GM12878 (cell line): Measurements from ENCODE around the gene PNLIPRP2. TPM values are rescaled to one million over a fixed set of nuclear protein-coding genes. Genes with fewer than 3 reads are reported as not detected.

Source experiments
- ATAC-seq: fragments of 200-7000 bp; cut with Tn5 transposase; 3 replicates; pipeline ENCODE4 v1.9.1; 2020; ENCODE audit warnings: mild to moderate bottlenecking, moderate library complexity
- BruUV-seq: library from RNA; stranded (reverse); fragments of 400-500 nt; replicated peaks from 2 replicates; lab custom pipeline; 2021; lab: Mats Ljungman, UMichigan
- CTCF ChIA-PET: fragments of 300-600 bp; sonication (Branson Sonifier 250); formaldehyde crosslinking; extraction: SDS; loops from one replicate; lab custom pipeline; 2021; ENCODE audit warnings: inconsistent platforms; lab: Yijun Ruan, JAX
- POLR2A ChIA-PET: fragments of 350-600 bp; formaldehyde crosslinking; extraction: SDS; loops from one replicate; lab custom pipeline; 2021; ENCODE audit warnings: inconsistent platforms; lab: Charles Lee
- RAD21 ChIA-PET: fragments of 300-600 bp; sonication (Branson Sonifier 250); formaldehyde crosslinking; loops from one replicate; lab custom pipeline; 2023; ENCODE audit warnings: antibody characterized with exemption; ENCODE audit not compliant: unreplicated experiment; lab: Charles Lee
- SMC1A ChIA-PET: fragments of 300-600 bp; sonication (Branson Sonifier 250); formaldehyde crosslinking; loops from one replicate; lab custom pipeline; 2023; ENCODE audit not compliant: unreplicated experiment, uncharacterized antibody; lab: Charles Lee
- DNase-seq: peaks from one replicate; pipeline ENCODE4 v3.0.0-alpha.2; 2011; ENCODE audit warnings: low read depth, low spot score
- FAIRE-seq: peaks from 3 replicates; lab custom pipeline; 2011; peaks lifted over from hg19 to GRCh38; lab: Jason Lieb, UNC
- H2AFZ ChIP-seq: 2 replicates; pipeline ENCODE4 v1.6.0; 2011; ENCODE audit warnings: low read depth, low read length, control low read depth; ENCODE audit not compliant: control insufficient read depth
- H3K27ac ChIP-seq: 2 replicates; pipeline ENCODE4 v1.5.1; 2011; ENCODE audit warnings: control low read depth; ENCODE audit not compliant: control insufficient read depth, insufficient read depth
- H3K27me3 ChIP-seq, 2 experiments: replicated peaks in 1 of 2; 2 replicates each; pipeline versions ENCODE4 v1.6.0 to v1.6.1; 2011; ENCODE audit warnings: low read length in 1 of 2; ENCODE audit not compliant: control insufficient read depth in 2 of 2, insufficient read depth in 2 of 2
- H3K36me3 ChIP-seq, 2 experiments: 2 replicates each; pipeline ENCODE4 v1.5.1; 2011; ENCODE audit warnings: low read length in 1 of 2; ENCODE audit not compliant: control insufficient read depth in 2 of 2, insufficient read depth in 2 of 2
- H3K4me1 ChIP-seq: 2 replicates; pipeline ENCODE4 v1.6.1; 2011; ENCODE audit warnings: mild to moderate bottlenecking, low read length, moderate library complexity, mixed read lengths; ENCODE audit not compliant: control insufficient read depth, insufficient read depth
- H3K4me2 ChIP-seq: 2 replicates; pipeline ENCODE4 v1.6.0; 2011; ENCODE audit warnings: control low read depth; ENCODE audit not compliant: control insufficient read depth, insufficient read depth
- H3K4me3 ChIP-seq: fragments of 200-600 bp; sonication (generic); 2 replicates; pipeline ENCODE4 v1.5.1; 2016
- H3K79me2 ChIP-seq: 2 replicates; pipeline ENCODE4 v1.6.0; 2011; ENCODE audit warnings: low read length; ENCODE audit not compliant: control insufficient read depth, insufficient read depth
- H3K9ac ChIP-seq: 2 replicates; pipeline ENCODE4 v1.8.0; 2011; ENCODE audit warnings: low read length, control low read depth, mixed read lengths; ENCODE audit not compliant: control insufficient read depth, insufficient read depth
- H3K9me3 ChIP-seq: replicated peaks from 3 replicates; pipeline ENCODE4 v1.5.1; 2011; ENCODE audit warnings: mild to moderate bottlenecking, low read length; ENCODE audit not compliant: control insufficient read depth, insufficient read depth
- H4K20me1 ChIP-seq: 2 replicates; pipeline ENCODE4 v1.6.0; 2011; ENCODE audit not compliant: control insufficient read depth, insufficient read depth
- HDAC2 ChIP-seq: fragments of 200-600 bp; sonication (generic); IDR thresholded peaks from 2 replicates; pipeline ENCODE4 v1.6.1; 2017
- KDM1A ChIP-seq: fragments of 200-600 bp; sonication (generic); IDR thresholded peaks from 2 replicates; pipeline ENCODE4 v1.6.1; 2016; ENCODE audit warnings: borderline replicate concordance
- MTA2 ChIP-seq: fragments of 450-650 bp; IDR thresholded peaks from 2 replicates; pipeline ENCODE4 v1.6.1; 2016; ENCODE audit warnings: low read depth, mild to moderate bottlenecking, moderate library complexity
- NRF1 ChIP-seq: conservative IDR thresholded peaks from 2 replicates; pipeline ENCODE4 v1.6.1; 2011; ENCODE audit warnings: mild to moderate bottlenecking, low read depth, low read length, improper control_type of control experiment
- PML ChIP-seq: IDR thresholded peaks from 2 replicates; pipeline ENCODE4 v1.6.1; 2012; ENCODE audit warnings: low read length, inconsistent platforms
- RBBP5 ChIP-seq: fragments of 200-600 bp; sonication (generic); conservative IDR thresholded peaks from 2 replicates; pipeline ENCODE4 v1.6.1; 2016
- WRNIP1 ChIP-seq: IDR thresholded peaks from 2 replicates; pipeline ENCODE4 v1.6.1; 2011; ENCODE audit warnings: low read depth, low read length, improper control_type of control experiment, borderline replicate concordance
- ZNF384 ChIP-seq: IDR thresholded peaks from 2 replicates; pipeline ENCODE4 v1.6.1; 2012; ENCODE audit warnings: low read depth, mild to moderate bottlenecking, low read length, improper control_type of control experiment, borderline replicate concordance
- WGBS: methylation state at CpG from one replicate; pipeline ENCODE4 v1.1.6; 2016; ENCODE audit warnings: low lambda C conversion rate; ENCODE audit not compliant: insufficient replicate concordance, insufficient coverage; ENCODE audit errors: missing lambda C conversion rate; 5-methylcytosine and 5-hydroxymethylcytosine counted together
- in situ Hi-C: fragments of 300-500 bp; cut with MboI; formaldehyde crosslinking; loops from 9 replicates; pipeline ENCODE4 v1.14.3; 2018; ENCODE audit warnings: mixed read lengths
- intact Hi-C: fragments of 100-400 bp; cut with micrococcal nuclease; formaldehyde crosslinking; loops from one replicate; pipeline ENCODE4 v1.14.2; 2022; ENCODE audit not compliant: unreplicated experiment
- polyA plus RNA-seq, 11 experiments: library from polyadenylated mRNA; depleted of rRNA in 4 of 11; unstranded in 6 of 11; stranded (reverse) in 5 of 11; fragments of >200 nt; fragmentation: Nextera tagmentation in 4 of 11; fragmentation: Illumina TruSeq in 1 of 11; extraction: Ambion mirVana in 4 of 11; extraction: Trizol in 1 of 11; gene quantifications; 1 replicate in 1 of 11; 2 replicates in 10 of 11; pipeline versions ENCODE4 v1.2.1 to v1.2.3, GENCODE V29; 2011 to 2016; ENCODE audit warnings: inconsistent platforms in 2 of 11, missing spikeins in 2 of 11, low read depth in 1 of 11
- total RNA-seq, 4 experiments: library from RNA; depleted of rRNA in 3 of 4; stranded (reverse); fragments of >200 nt in 3 of 4; fragmentation: Illumina TruSeq in 1 of 4; extraction: Trizol in 1 of 4; gene quantifications; 2 replicates each; pipeline versions ENCODE4 v1.2.1 to v1.2.3, GENCODE V29; 2013 to 2021
- TF ChIP-seq, protein P1 (sequence below): fragments of 450-650 bp; IDR thresholded peaks from 2 replicates; pipeline ENCODE4 v1.6.1; 2018; ENCODE audit warnings: mild to moderate bottlenecking, low read depth, moderate library complexity; ENCODE audit not compliant: partially characterized antibody
- TF ChIP-seq, protein P2 (sequence below): fragments of 450-650 bp; IDR thresholded peaks from 2 replicates; pipeline ENCODE4 v1.6.1; 2017; ENCODE audit warnings: mild to moderate bottlenecking, moderate library complexity
- TF ChIP-seq, protein P3 (sequence below): IDR thresholded peaks from 2 replicates; pipeline ENCODE4 v1.6.1; 2011; ENCODE audit warnings: low read depth, mild to moderate bottlenecking, low read length, moderate library complexity, borderline replicate concordance; ENCODE audit errors: extremely low read depth
- TF ChIP-seq, protein P4 (sequence below): fragments of 450-650 bp; IDR thresholded peaks from 2 replicates; pipeline ENCODE4 v1.6.1; 2017; ENCODE audit warnings: antibody characterized with exemption, mild to moderate bottlenecking, moderate library complexity

PNLIPRP2 gene
- total and polyA plus RNA-seq, 10 of the 15 experiments (the other 5 are each of a cell fraction or from before 2014, with no cell fraction given) = 0.33 TPM; not detected in 9

DNA sequence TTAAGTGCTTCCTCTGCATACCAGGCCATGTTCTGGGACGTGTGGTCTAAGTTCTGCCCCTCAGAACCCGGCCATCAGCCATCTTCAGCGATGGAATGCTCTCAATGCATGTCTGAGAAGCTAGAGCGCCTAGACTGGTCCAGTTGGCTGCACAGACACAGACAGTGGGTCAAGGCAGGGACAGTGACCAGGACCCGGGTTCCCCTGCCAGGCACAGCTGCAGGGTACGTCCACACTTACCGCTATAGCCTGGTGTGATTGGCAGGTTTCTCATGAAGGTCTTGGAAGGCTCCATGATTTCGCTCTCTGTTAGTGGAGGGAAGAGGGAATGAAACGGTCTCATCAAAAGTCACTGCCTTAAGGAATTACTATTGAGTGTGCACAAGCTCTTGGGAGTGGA lies 47.3 kb downstream of the PNLIPRP2 start (continued):
- TF ChIP-seq, protein P1, sequence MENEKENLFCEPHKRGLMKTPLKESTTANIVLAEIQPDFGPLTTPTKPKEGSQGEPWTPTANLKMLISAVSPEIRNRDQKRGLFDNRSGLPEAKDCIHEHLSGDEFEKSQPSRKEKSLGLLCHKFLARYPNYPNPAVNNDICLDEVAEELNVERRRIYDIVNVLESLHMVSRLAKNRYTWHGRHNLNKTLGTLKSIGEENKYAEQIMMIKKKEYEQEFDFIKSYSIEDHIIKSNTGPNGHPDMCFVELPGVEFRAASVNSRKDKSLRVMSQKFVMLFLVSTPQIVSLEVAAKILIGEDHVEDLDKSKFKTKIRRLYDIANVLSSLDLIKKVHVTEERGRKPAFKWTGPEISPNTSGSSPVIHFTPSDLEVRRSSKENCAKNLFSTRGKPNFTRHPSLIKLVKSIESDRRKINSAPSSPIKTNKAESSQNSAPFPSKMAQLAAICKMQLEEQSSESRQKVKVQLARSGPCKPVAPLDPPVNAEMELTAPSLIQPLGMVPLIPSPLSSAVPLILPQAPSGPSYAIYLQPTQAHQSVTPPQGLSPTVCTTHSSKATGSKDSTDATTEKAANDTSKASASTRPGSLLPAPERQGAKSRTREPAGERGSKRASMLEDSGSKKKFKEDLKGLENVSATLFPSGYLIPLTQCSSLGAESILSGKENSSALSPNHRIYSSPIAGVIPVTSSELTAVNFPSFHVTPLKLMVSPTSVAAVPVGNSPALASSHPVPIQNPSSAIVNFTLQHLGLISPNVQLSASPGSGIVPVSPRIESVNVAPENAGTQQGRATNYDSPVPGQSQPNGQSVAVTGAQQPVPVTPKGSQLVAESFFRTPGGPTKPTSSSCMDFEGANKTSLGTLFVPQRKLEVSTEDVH = no peak

DNA sequence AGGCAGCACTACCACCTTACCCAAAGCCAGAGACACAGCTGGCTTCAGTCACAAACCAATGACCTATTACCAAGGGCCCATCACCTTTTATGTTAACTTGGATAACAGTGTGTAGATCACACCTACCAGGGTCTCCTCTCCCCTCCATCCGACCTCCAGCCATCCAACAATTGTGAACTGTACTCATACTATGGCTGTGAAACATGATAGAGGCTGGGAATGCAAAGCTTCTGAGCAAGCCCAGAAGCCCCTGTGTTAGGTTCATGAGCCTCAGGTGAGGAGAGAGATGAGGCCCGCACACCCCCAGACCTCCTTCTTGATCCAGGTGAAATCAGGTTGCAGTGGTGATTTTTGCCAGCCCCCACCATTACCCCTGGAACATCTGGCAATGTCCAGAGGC lies 47.7 kb downstream of the PNLIPRP2 start:
- no peak for DNase-seq
- FAIRE-seq = no peak
- CTCF ChIA-PET = no interaction called here
- H2AFZ ChIP-seq = no peak overlapping the region
- TF ChIP-seq PML = no peak
- TF ChIP-seq, protein P2, sequence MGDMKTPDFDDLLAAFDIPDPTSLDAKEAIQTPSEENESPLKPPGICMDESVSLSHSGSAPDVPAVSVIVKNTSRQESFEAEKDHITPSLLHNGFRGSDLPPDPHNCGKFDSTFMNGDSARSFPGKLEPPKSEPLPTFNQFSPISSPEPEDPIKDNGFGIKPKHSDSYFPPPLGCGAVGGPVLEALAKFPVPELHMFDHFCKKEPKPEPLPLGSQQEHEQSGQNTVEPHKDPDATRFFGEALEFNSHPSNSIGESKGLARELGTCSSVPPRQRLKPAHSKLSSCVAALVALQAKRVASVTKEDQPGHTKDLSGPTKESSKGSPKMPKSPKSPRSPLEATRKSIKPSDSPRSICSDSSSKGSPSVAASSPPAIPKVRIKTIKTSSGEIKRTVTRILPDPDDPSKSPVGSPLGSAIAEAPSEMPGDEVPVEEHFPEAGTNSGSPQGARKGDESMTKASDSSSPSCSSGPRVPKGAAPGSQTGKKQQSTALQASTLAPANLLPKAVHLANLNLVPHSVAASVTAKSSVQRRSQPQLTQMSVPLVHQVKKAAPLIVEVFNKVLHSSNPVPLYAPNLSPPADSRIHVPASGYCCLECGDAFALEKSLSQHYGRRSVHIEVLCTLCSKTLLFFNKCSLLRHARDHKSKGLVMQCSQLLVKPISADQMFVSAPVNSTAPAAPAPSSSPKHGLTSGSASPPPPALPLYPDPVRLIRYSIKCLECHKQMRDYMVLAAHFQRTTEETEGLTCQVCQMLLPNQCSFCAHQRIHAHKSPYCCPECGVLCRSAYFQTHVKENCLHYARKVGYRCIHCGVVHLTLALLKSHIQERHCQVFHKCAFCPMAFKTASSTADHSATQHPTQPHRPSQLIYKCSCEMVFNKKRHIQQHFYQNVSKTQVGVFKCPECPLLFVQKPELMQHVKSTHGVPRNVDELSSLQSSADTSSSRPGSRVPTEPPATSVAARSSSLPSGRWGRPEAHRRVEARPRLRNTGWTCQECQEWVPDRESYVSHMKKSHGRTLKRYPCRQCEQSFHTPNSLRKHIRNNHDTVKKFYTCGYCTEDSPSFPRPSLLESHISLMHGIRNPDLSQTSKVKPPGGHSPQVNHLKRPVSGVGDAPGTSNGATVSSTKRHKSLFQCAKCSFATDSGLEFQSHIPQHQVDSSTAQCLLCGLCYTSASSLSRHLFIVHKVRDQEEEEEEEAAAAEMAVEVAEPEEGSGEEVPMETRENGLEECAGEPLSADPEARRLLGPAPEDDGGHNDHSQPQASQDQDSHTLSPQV = no peak
- TF ChIP-seq, protein P3, sequence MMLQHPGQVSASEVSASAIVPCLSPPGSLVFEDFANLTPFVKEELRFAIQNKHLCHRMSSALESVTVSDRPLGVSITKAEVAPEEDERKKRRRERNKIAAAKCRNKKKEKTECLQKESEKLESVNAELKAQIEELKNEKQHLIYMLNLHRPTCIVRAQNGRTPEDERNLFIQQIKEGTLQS = no peak
- TF ChIP-seq MTA2 = no peak
- TF ChIP-seq ZNF384 = no peak
- TF ChIP-seq, protein P4, sequence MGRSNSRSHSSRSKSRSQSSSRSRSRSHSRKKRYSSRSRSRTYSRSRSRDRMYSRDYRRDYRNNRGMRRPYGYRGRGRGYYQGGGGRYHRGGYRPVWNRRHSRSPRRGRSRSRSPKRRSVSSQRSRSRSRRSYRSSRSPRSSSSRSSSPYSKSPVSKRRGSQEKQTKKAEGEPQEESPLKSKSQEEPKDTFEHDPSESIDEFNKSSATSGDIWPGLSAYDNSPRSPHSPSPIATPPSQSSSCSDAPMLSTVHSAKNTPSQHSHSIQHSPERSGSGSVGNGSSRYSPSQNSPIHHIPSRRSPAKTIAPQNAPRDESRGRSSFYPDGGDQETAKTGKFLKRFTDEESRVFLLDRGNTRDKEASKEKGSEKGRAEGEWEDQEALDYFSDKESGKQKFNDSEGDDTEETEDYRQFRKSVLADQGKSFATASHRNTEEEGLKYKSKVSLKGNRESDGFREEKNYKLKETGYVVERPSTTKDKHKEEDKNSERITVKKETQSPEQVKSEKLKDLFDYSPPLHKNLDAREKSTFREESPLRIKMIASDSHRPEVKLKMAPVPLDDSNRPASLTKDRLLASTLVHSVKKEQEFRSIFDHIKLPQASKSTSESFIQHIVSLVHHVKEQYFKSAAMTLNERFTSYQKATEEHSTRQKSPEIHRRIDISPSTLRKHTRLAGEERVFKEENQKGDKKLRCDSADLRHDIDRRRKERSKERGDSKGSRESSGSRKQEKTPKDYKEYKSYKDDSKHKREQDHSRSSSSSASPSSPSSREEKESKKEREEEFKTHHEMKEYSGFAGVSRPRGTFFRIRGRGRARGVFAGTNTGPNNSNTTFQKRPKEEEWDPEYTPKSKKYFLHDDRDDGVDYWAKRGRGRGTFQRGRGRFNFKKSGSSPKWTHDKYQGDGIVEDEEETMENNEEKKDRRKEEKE = no peak
- no peak for TF ChIP-seq NRF1
- TF ChIP-seq KDM1A = no peak
- no peak for TF ChIP-seq HDAC2
- TF ChIP-seq WRNIP1 = no peak
- no peak for TF ChIP-seq RBBP5
- TF ChIP-seq, all 136 proteins: peak for 0
- ChIA-PET SMC1A (interaction anchor here (0.6 kb wide), 1 partner anchor 127 kb away, joined by 3 read pairs; no protein-coding TSS in a partner anchor), POLR2A (interaction anchor here (0.6 kb wide), 1 partner anchor 11 kb away, joined by 3 read pairs; no protein-coding TSS in a partner anchor), RAD21 (no interaction called here)
- WGBS = 48% methylated on average over 2 of the region's 2 CpGs
- H4K20me1 ChIP-seq = no peaks in the 10 kb centered on the region
- H3K9me3 ChIP-seq = no peaks in the 10 kb centered on the region
- H3K9ac ChIP-seq = no peak overlapping the region
- no peaks in the 10 kb centered on the region for H3K79me2 ChIP-seq
- no peak for ATAC-seq
- no peaks in the 10 kb centered on the region for H3K4me1 ChIP-seq
- no peak overlapping the region for H3K27ac ChIP-seq
- BruUV-seq = no TSS peak
- in situ Hi-C loops (no loop called here), intact Hi-C loops (no loop called here)
- no peaks in the 10 kb centered on the region for H3K36me3 ChIP-seq
- H3K4me2 ChIP-seq = no peak overlapping the region
- peaks cover 0 to 3% of the 10 kb centered on the region in 2 experiments; a peak in 2 of 4 replicates for H3K27me3 ChIP-seq
- H3K4me3 ChIP-seq = no peak overlapping the region
